GM19438 (cell line): ENCODE measurements around the gene TNIP1.

Experiments
- ATAC-seq: cut with Tn5 transposase; IDR thresholded peaks from one replicate; pipeline ENCODE4 v1.9.1; 2021; ENCODE audit warnings: low read depth; ENCODE audit not compliant: unreplicated experiment

Gene TNIP1

GRCh38 chr5:151106043-151106442 is 25.2 kb upstream of the TNIP1 start:
- no peak for ATAC-seq

- ATAC-seq: no peak
Measured at GRCh38 chr5:151105561-151105960, 24.7 kb upstream of the TNIP1 start.

DNA sequence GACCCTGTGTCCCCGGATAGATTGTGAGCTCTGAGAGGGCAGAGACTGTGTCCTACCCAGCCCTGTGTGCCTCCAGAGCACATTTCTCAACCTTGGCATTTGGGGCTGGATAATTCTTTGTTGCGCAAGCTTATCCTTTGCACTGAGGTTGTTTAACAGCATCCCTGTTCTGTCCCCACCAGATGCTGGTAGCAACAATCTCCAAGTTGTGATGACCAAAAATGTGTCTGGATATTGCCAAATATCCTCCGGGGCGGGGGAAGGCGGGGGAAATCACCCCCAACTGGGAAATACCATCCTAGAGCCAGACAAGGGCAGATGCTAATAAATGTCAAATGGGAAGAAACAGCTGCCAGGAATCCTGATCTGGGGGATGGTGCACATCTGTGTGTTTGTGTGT is 24.0 kb upstream of the TNIP1 start:
- ATAC-seq: no peak

- ATAC-seq: no peak
Measured at GRCh38 chr5:151101746-151102145, 20.9 kb upstream of the TNIP1 start.

- ATAC-seq: no peak
Measured at GRCh38 chr5:151101151-151101550, 20.3 kb upstream of the TNIP1 start.

DNA sequence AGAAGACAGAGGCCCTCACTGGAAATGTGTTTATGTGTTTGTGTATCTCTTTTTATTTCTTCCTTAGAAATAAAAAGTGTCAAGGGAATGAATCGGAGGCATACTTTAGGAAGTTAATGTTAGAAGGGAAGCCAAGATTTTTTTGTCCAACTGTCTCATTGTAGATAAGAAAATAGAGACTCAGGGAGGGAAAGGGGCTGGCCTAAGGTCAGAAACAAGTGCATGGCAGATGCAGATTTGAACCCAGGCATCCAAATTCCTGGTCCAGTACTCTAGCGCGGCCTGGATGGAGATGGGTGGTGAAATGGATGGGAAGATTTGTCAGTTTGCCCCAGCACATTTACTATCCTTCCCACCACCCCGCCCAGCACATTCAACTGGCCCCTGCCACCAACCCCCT is 19.8 kb upstream of the TNIP1 start:
- ATAC-seq: no peak

DNA sequence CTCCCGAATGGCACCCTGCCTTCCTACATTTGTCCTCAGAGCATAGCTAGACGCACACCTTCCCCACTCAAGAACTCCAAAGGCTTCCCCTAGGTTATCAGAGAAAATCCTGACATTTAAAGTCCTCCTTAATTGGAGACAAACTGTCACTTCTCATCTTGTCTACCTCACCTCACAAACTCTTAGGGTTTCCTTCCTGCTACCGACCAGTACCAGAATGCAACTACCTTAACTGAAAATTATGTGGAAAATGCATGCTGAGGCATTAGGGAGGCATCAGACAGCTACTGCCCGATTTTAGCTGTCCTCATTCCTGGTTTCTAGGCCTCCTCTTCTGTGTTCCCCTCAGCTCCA is 17.9 kb upstream of the TNIP1 start:
- no peak for ATAC-seq

DNA sequence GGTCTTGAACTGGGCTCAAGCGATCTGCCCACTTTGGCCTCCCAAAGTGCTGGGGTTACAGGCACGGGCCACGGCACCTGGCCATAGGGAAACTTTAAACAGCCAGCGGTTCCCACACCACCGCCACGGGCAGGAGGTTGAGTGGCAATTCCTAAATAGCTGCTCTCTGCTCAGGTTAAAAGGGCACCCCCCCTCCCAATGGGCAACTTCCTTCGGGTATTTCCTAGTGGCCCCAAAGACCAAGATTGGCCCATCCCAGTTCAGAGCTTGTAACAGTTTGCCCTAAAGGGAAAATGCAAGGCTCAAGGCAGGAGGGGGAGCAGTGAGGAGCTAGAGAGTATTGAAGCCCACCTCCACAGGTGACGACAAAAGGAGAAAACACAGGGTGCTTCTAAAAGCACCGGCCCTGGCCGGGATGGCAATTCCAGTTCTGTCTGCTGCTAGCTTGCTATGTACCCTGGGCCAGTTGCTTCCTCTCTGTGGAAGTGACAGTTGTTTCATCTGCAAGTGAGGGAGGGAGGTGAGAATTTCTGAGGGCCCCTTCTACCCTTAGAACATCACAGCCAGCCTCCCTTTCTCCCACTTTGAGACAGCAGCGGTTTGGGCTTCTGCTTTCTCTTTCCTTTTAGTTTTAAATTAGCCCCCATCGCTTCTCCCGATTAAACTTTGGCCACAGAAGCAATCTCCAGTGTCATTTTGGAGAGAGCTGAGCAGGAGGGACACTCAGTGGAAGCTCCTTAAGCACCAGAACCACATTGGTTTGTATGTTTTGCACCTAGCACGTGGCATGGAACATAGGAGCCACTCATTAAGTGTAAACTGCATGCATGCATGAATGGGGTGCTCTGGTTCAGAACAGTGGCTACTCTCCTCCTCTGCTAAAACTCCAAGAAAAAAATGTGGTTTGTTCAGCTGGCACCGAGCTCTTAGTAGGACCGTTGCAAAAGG is 17.3 kb upstream of the TNIP1 start:
- no peak for ATAC-seq

DNA sequence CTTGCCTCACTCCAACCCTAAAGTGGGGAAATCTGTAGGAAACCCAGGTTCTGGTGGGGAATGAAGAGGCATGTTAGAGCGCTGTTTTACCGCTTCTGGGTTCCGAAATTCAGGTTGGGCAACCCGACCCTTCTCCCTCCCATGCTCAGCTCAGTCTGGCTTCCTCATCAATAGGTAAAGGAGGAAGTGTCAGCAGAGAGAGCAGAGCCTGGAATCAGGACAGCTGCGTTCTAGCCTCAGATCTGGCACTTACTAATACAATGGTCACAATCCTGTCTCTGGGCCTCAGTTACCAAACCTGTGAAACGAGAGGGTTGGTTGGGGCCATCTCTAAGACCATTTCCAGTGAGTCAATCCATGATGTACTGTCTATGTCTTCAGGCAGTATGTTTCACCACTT is 16.2 kb upstream of the TNIP1 start:
- no peak for ATAC-seq

DNA sequence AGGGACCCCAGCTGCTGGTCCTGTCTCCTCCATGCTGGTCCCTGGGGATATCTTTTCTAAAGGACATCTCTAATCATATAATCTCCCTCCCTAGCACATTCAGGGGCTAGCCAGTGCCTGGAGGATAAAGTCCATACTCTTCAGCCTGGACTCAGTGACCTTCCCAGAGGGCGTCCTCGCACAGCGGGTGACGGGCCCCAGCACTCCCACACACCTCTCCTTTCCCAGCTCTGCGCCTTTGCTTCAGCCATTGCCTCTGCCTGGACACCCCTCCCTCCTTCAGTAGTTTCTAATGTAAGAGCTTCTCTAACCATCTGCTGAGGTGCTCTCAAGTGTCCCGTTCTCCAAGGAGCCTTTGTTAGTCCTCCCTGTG is 15.2 kb upstream of the TNIP1 start:
- ATAC-seq: no peak

DNA sequence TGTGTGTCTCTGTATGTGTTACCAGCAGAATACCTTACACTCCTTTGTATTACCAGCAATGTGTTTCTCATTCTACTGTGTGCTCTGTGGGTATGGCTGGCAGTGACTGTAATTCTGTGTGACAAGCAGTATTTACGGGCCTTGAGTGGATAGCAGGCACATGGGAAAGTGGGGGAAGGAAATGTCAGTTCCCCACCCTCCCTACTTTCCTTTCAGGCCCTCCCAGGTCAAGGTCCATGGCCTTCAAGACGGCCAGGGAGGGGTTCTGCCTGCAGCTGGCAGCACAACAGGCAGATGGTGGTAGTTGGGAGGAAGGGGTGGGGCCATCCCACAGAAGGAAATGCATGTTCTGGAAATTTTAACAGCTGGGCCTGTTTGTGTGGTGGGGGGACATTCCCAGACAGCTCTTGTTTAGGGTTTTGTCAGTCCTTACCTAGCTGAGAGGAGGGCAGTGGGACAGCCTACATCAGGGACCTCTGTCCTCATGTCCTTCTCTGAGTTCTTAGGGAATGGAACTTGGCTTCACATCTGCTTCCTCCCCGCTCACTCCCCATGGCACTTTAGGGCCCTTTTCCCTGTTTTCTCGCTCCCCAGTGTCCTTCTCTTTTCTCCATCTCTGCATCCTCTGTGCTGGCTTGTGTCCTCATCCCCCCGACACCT is 14.6 kb upstream of the TNIP1 start:
- ATAC-seq: no peak

DNA sequence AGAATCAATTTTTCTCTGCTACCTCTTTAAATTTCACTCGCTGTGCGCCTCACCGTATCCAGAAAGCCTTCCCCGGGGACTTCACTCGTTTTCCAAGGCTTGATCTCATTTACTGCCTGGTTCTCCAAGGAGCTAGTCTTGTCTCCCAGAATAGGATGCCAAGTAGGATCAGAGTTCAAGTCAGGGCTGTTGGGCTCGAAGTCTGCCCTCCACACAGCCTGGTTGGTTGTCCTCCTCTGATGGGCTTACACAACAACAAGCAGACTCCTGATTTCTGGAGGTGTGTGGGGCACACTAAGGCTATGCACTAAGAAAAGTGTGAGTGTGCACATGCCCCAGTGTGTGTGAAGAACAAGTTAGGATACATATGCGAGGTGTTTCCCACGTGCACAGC is 14.0 kb upstream of the TNIP1 start:
- ATAC-seq: no peak

DNA sequence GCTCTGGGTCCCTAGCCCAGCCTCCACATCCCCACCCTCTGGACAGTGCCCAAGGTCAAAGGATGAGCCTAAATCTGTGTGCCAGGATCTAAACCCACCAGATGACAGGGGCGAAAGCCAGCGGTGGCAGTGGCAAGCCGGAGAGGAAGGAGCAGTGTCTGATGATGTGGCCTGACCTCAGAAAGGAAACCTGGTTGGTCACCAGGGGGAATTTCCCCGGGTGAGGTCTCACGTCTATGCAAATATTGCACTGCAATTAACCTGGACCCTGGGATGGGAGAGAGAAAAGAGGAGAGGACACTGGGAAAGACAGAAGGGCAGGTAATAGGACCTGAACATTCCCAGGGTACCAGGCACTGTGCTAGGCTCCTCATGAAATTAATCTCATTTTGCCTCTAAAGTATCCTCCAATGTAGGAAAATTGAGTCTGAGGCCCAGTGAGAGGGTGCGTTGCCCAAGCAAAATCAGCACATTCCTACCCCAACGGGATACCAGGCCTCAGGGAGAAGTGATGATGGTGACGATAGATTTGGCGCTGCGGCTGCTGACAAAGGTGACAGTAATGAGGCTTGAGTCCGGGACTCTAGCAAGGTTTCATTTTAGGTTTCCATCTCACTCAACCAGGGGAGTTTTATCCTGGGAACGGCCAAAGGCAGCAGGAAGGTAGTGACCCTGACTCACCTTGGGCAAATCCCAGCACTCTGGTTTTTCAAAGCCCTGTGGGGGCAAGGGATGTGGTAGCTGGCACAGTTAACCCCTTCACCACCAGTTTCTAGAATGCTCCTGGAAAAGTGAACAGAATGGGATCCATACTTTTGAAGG is 13.4 kb upstream of the TNIP1 start:
- ATAC-seq: peak; percentile 73

DNA sequence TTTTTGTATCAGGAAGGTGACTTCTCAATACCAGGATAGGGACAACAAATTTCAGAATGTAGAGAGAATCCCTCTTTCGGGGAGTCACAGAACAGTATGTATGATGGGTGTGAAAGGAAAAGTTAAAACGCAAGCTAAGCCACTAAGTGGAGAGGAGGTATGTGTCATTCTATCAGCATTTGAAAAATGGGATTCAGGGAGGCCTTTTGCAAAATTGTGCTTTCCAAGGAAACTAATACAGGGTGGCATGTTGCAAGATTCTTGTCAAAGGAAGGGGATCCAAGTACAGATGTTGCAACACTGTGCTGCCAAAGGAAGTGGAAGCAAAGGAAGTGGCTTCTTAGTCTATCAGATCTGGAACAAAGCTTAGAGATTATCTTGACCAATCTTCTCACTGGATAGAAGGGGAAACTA is 12.6 kb upstream of the TNIP1 start:
- no peak for ATAC-seq

- ATAC-seq: no peak
Measured at GRCh38 chr5:151092762-151093161, 11.9 kb upstream of the TNIP1 start.

DNA sequence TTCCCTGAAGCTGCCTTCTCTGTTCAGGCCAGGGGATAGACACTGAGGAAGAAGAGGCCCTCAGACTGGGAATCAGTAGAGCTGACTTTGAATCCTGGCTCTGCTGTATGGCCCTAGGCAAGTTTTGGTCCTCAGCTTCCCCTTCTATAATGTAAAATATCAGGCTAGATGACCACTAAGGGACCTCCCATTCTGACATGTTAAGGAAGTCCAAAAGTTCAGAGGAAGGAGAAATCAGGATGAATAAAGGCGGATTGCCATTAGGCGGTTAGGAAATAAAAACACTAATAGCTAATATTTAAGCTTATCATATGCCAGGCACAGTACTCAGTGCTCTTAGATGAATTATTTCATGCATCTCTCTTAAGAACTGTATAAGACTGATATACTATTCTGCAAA is 8.9 kb upstream of the TNIP1 start:
- ATAC-seq: no peak

DNA sequence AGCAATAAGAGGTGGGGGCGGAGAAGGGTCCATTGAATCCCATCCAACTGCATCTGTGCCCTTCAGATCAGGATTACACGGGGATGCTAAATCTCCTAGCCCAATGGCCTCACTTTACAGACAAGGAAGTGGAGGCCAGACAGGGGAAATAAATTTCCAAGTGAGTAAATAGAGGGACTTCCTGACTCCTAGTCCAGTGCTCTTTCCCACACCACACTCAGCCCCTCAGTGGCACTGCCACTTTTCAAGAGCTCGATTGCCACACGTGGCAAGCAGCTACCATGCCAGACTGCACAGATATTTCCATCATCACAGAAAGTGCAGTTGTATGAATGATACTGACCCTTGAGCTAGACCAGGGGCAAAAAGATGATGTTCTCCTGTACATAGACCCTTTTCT is 8.2 kb upstream of the TNIP1 start:
- ATAC-seq: no peak

GRCh38 chr5:151087486-151087885 is 6.7 kb upstream of the TNIP1 start:
- ATAC-seq: no peak

DNA sequence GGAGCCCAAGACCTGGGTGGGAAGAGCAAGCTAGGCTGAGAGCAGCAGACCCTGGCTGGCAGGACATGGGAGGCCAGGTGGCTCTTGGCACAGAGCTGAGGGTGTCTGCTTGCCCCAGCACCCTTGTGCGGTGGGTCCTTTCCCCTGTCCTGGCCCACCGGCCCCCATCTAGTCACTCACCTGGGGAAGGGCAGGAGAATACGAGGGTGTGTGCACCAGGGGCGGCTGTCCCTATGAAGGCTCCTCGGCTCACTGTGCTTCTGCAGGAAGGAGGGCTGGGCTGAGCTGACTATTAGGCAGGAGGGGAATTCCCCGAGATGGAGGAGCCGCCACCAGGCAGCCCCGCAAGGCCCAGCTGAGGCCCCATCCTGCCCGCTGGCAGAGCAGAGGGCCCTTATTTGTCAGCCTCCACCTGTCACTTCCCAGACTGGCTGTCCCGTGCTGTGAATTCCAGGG is 6.1 kb upstream of the TNIP1 start:
- peak; percentile 70 for ATAC-seq

DNA sequence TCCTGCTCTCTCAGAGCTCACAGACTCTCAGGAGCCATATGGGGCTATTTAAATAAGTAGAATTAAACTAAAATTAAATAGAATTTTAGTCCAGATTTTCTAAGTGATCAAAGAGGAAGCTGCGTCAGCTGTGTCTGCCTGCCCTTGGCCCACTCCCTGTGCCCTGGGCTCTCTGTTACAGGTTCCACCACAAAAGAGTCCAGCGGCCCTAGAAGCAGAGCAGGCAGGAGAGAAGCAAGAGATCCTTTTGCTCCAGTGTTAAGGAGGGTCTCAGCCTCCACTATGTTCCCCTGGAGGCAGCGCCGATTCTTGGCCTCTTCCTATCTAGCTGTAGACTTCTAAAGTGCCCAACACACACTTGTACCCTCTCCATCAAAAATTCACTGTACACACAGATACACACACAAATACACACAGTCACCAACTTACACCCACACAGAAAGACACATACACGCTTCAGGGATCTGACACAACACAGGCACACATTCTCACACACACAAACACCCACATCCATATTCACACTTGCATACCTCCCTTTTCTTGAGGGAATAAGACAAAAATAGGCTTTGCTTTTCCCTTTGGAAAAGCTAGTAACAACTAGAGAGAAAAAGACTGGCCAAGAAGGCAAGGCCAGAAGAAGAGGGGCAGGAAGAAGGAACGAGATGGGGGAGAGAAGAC is 5.5 kb upstream of the TNIP1 start:
- ATAC-seq: no peak
